Kidney epithelial cell (primary cell): ENCODE results near the gene SRSF12. TPM values are rescaled to one million over a fixed set of nuclear protein-coding genes. Genes with fewer than 3 reads are reported as not detected.

Source experiments
- DNase-seq: peaks from one replicate; pipeline ENCODE4 v3.0.0-alpha.2; 2010; ENCODE audit warnings: low read depth
- H3K27me3 ChIP-seq: 2 replicates; pipeline ENCODE4 v1.6.0; 2011; ENCODE audit warnings: low read length; ENCODE audit not compliant: control insufficient read depth, insufficient read depth
- H3K36me3 ChIP-seq: 2 replicates; pipeline ENCODE4 v1.5.1; 2011; ENCODE audit warnings: low read length; ENCODE audit not compliant: control insufficient read depth, insufficient read depth
- H3K4me3 ChIP-seq: 2 replicates; pipeline ENCODE4 v1.5.1; 2011; ENCODE audit warnings: low read depth, mild to moderate bottlenecking, control low read depth, low read length
- CTCF ChIP-seq: IDR thresholded peaks from 2 replicates; pipeline ENCODE4 v1.5.1; 2011; ENCODE audit warnings: mild to moderate bottlenecking, moderate library complexity, low read length, control low read depth, inconsistent platforms; ENCODE audit not compliant: insufficient read depth, poor library complexity, severe bottlenecking
- total RNA-seq: library from RNA; depleted of rRNA; stranded (reverse); fragments of >200 nt; gene quantifications from 2 replicates; pipeline ENCODE4 v1.2.3, GENCODE V29; 2015

The SRSF12 gene
- total RNA-seq, 1 donor from 2014 or later, result 10.1 TPM

- no peak overlapping the region for H3K4me3 ChIP-seq
- H3K27me3 ChIP-seq, result no peaks in the 10 kb centered on the region
- TF ChIP-seq CTCF, result no peak
- H3K36me3 ChIP-seq, result no peaks in the 10 kb centered on the region
- no peak for DNase-seq
These were observed 19.4 kb downstream of the SRSF12 start for GRCh38 chr6:89098461-89098860.

DNA sequence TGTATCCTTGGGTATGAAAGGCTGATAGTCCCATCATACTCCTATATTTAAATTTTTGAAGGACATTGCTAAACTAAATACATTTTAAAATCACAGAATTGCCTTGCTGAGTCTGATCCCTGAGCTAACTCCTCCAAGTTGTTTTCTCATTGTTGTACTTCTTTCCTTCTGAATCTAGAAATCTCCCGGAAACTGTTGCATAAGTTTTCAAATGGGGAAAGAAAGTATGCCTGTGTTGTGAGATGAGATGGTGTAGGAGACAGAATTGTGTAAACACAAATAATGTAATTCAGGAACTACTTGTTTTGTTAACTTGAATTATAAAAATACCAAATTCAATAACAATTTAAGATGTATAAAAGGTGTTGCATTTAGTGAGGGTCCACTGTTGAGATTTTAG, 30.0 kb downstream of the SRSF12 start:
- Histone ChIP-seq H3K27me3 (no peaks in the 10 kb centered on the region), H3K36me3 (no peaks in the 10 kb centered on the region), H3K4me3 (no peak overlapping the region)
- TF ChIP-seq CTCF, result no peak
- DNase-seq, result no peak

- Histone ChIP-seq H3K4me3 (no peak overlapping the region), H3K36me3 (no peaks in the 10 kb centered on the region), H3K27me3 (no peaks in the 10 kb centered on the region)
- DNase-seq, result no peak
- TF ChIP-seq CTCF, result no peak
These were observed 32.3 kb downstream of the SRSF12 start for GRCh38 chr6:89085409-89086205.

- no peak for DNase-seq
- TF ChIP-seq CTCF, result no peak
- Histone ChIP-seq H3K36me3 (no peaks in the 10 kb centered on the region), H3K4me3 (no peak overlapping the region), H3K27me3 (no peaks in the 10 kb centered on the region)
These were observed 32.9 kb downstream of the SRSF12 start for GRCh38 chr6:89084954-89085353.

DNA sequence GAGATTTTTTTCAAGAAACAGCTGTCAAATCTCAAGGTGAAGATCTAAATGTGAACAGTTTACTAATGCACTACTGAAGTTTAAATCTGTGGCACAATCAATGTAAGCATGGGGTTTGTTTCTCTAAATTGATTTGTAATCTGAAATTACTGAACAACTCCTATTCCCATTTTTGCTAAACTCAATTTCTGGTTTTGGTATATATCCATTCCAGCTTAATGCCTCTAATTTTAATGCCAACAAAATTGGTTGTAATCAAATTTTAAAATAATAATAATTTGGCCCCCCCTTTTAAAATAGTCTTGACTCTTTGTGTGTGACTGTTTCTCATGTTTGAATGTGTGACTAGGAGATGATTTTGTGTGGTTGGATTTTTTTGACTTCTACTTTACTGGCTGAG, 33.3 kb downstream of the SRSF12 start:
- H3K27me3 ChIP-seq, result no peaks in the 10 kb centered on the region
- no peak for DNase-seq
- no peak overlapping the region for H3K4me3 ChIP-seq
- no peaks in the 10 kb centered on the region for H3K36me3 ChIP-seq
- TF ChIP-seq CTCF, result no peak

DNA sequence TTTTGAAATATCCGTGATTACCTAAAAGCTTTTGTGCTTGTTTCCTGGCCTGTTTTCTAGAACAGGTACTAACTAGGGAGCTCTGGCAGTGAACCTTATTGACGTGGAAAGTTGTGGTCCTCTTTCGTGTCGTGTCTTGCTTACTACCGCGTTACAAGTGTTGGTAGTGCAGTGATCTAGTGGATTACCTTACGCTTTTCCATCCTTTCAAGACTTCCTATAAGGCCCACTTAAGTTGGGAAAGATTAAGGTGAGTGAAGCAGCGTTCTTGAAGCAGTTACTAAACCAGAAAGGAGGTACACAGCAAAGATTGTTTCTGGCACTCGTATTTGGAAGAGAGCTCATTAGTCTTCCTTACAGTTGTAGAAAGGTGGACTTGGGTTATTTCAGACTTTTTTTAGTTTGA, 35.4 kb downstream of the SRSF12 start:
- no peak for DNase-seq

More for the DNA sequence above, 35.4 kb downstream of the SRSF12 start:
- no peaks in the 10 kb centered on the region for H3K36me3 ChIP-seq
- no peaks in the 10 kb centered on the region for H3K27me3 ChIP-seq
- no peak for TF ChIP-seq CTCF
- peak overlapping the region; percentile 73 for H3K4me3 ChIP-seq
